Heart left ventricle (tissue), 16 donors: ENCODE results near the gene C19orf67. TPM values are rescaled to one million over a fixed set of nuclear protein-coding genes. Genes with fewer than 3 reads are reported as not detected.

Source experiments
- ATAC-seq, 4 donors: fragments of 200-7000 bp; cut with Tn5 transposase; one replicate each; pipeline ENCODE4 v1.9.1; 2020 to 2022; ENCODE audit warnings: moderate library complexity in 4 of 4, mild to moderate bottlenecking in 3 of 4, moderate number of reproducible peaks in 1 of 4
- DNase-seq, 5 donors: peaks; one replicate each; pipeline ENCODE4 v3.0.0-alpha.2; 2020
- H3K27ac ChIP-seq, 12 donors: fragments of 200-600 bp; sonication (generic) in 4 of 12; one replicate each; pipeline versions ENCODE4 v1.5.0 to v1.8.0; 2016 to 2022; ENCODE audit warnings: mild to moderate bottlenecking in 2 of 12
- H3K27me3 ChIP-seq, 9 donors: fragments of 200-600 bp; sonication (generic) in 2 of 9; one replicate each; pipeline versions ENCODE4 v1.5.1 to v1.8.0; 2016 to 2022; ENCODE audit warnings: mild to moderate bottlenecking in 3 of 9
- H3K36me3 ChIP-seq, 9 donors: fragments of 200-600 bp; sonication (generic) in 2 of 9; one replicate each; pipeline versions ENCODE4 v1.5.0 to v1.8.0; 2018 to 2022; ENCODE audit warnings: mild to moderate bottlenecking in 2 of 9
- H3K4me1 ChIP-seq, 12 donors: fragments of 200-600 bp; sonication (generic) in 4 of 12; one replicate each; pipeline versions ENCODE4 v1.5.0 to v1.8.0; 2016 to 2022; ENCODE audit warnings: mild to moderate bottlenecking in 3 of 12
- H3K4me3 ChIP-seq, 12 donors: fragments of 200-600 bp; sonication (generic) in 4 of 12; one replicate each; pipeline versions ENCODE4 v1.5.0 to v1.8.0; 2017 to 2022; ENCODE audit warnings: mild to moderate bottlenecking in 9 of 12, moderate library complexity in 4 of 12
- H3K9me3 ChIP-seq, 12 donors: fragments of 200-600 bp; sonication (generic) in 4 of 12; one replicate each; pipeline versions ENCODE4 v1.5.0 to v1.8.0; 2016 to 2022; ENCODE audit warnings: mild to moderate bottlenecking in 1 of 12
- CTCF ChIP-seq, 12 donors: fragments of 200-600 bp; sonication (generic) in 4 of 12; IDR thresholded peaks; one replicate each; pipeline versions ENCODE4 v1.5.0 to v1.8.0; 2018 to 2022; ENCODE audit warnings: antibody characterized with exemption in 12 of 12, mild to moderate bottlenecking in 5 of 12
- POLR2A ChIP-seq, 2 donors: fragments of 450-650 bp; IDR thresholded peaks; one replicate each; pipeline ENCODE4 v1.6.1; 2017; ENCODE audit warnings: antibody characterized with exemption in 2 of 2, mild to moderate bottlenecking in 2 of 2, moderate library complexity in 2 of 2
- WGBS, 4 donors: extraction: QIAGEN DNeasy Blood & Tissue Kit in 2 of 4; methylation state at CpG; one replicate each; pipeline versions ENCODE4 v1.1.5 to v1.1.7; 2013 to 2018; 5-methylcytosine and 5-hydroxymethylcytosine counted together
- intact Hi-C, 10 donors: fragments of 100-400 bp; cut with DNase I; formaldehyde crosslinking; loops; one replicate each; pipeline versions ENCODE4 v1.11.1 to v1.14.2; 2022
- long read RNA-seq, 3 donors: library from polyadenylated mRNA; unstranded; transcript quantifications; one replicate each; pipeline ENCODE4 v2.0.0, GENCODE V29; 2020 to 2021
- polyA plus RNA-seq, 2 donors: library from polyadenylated mRNA; stranded (reverse); fragments of 200-250 nt; gene quantifications; one replicate each; pipeline ENCODE4 v1.2.3, GENCODE V29; 2013
- total RNA-seq, 9 donors: library from RNA; depleted of rRNA in 2 of 9; stranded (reverse); fragments of >200 nt in 2 of 9; fragmentation: NEBNext Ultra II Directional in 3 of 9; extraction: Animal tissue kit (Norgen Biotek cat#: 25700) in 3 of 9; gene quantifications; one replicate each; pipeline versions ENCODE4 v1.1.0 to v1.2.4, GENCODE V29; 2016 to 2023
- donor health status: ischemic (EF 13 %, LVEDD 7.1; RV severe dilation, severe dysfunction).
- donor health status: healthy with polysubstance abuse.
- donor health status: DM: no; HTN: yes; CAD: no.
- donor health status: DM: no; HTN: no; CAD: no.
- donor health status: ischemic (EF 25% LVEDD 6.9; RV normal size, moderate dysfunction).
- donor health status: ischemic (EF 25% LVEDD 5.7; RV mildly dilated, moderate dysfunction).
- donor health status: healthy.
- donor health status: DM: yes; HTN: yes; CAD: no.
- donor health status: ischemic (EF 35%, LVEDD 5.7; RV mildly dilated, moderate dysfunction).
- donor health status: nonischemic (EF 11% LVEDD 7.7; RV severe dilation, severe dysfunction).
- donor health status: DM: yes; HTN: yes; CAD: no.
- donor health status: PGD.
- donor health status: ischemic (EF 29% LVEDD 5.4; RV normal size, mild dysfunction).
- donor health status: nonischemic (EF 23%, LVEDD 6.1; RV moderate dilation, normal function).

C19orf67 gene
- total RNA-seq (not detected), polyA plus RNA-seq (not detected)
- long read RNA-seq, donor 1, result 0 reads
- long read RNA-seq, donor 2, result 0 reads
- long read RNA-seq, donor 3, result 0 reads

DNA sequence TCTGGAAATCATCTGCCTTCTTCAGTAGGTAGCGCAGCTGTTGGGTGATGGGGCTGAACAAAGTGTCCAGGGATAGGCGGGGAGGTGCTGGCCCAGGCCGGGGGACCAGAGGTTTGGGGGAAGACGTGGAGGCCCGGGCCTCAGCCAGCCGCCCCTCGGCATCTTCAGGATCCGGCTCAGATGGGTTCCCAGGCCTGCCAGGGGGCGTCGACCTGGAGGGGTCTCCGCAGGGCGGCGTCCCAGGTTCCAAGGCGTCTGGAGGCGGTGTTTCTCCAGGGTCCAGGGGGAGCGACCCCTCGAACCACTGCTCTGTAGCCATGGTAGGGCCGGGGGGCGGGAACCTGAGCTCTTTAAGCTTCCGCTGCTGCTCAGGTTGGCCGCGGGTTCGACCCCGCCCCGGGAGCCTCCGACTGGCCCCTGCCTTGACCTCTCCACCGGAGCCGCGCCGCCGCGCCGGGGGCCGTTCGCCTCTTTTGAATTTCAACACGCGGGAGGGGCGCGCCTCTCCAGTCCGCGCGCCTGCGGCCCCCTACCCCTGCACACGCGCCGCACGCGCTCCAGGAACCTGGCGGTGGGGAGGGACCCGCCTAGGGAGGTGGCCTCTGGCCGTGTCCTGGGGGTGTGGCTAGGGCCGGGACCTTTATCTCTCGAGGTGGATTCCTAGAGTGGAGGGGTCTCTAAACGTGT is at the start of gene C19orf67:
TSS of gene C19orf67 (minus strand) at position 475 of the 687 bp plus-strand sequence. CDS start at position 319, 156 bp downstream.
- WGBS, 4 donors, result 66 to 73% (median 70%) methylated on average over 41 to 54 of the region's 54 CpGs
- intact Hi-C loops, result loop anchor here in 1 of 10 donors (10.0 kb wide), 1 partner anchor 311 kb away; the partner anchor contains the start of gene C19orf53
- DNase-seq (no peak), ATAC-seq (no peak)
- peaks cover 0 to 24% (median 18%) of the 10 kb centered on the region in 9 donors for H3K36me3 ChIP-seq
- H3K4me3 ChIP-seq, result no peak within 1 kb of the TSS
- no peak for TF ChIP-seq POLR2A (IDR thresholded peaks at IDR 0.05)
- TF ChIP-seq CTCF (IDR thresholded peaks at IDR 0.05), result no peak
- H3K27ac ChIP-seq, result no peak within 1 kb of the TSS
- peaks cover 4 to 24% (median 18%) of the 10 kb centered on the region in 12 donors for H3K4me1 ChIP-seq
- H3K27me3 ChIP-seq, result no peaks in the 10 kb centered on the region
- H3K9me3 ChIP-seq, result no peaks in the 10 kb centered on the region

- H3K27me3 ChIP-seq, result no peaks in the 10 kb centered on the region
- no peak for ATAC-seq
- peak overlapping the region in 1 of 12 donors; percentile 83 for H3K4me3 ChIP-seq
- H3K27ac ChIP-seq, result no peak overlapping the region
- H3K4me1 ChIP-seq, result peaks cover 0 to 49% (median 27%) of the 10 kb centered on the region in 12 donors
- no peaks in the 10 kb centered on the region for H3K9me3 ChIP-seq
- intact Hi-C loops, result loop anchor here in 3 of 10 donors (5.0 to 10.0 kb wide), 5 partner anchors 63 to 359 kb away; partner anchors contain the start of genes GIPC1 (in 1 of the 3), MISP3 (in 1 of the 3) and PTGER1 (in 1 of the 3)
- WGBS, 4 donors, result 47 to 58% (median 50%) methylated on average over 6 of the region's 6 CpGs
- TF ChIP-seq CTCF (IDR thresholded peaks at IDR 0.05) (no peak), POLR2A (IDR thresholded peaks at IDR 0.05) (no peak)
- DNase-seq, result no peak
- H3K36me3 ChIP-seq, result no peaks in the 10 kb centered on the region
Observed at GRCh38 chr19:14135355-14135754, 49.8 kb upstream of the C19orf67 start.

- TF ChIP-seq POLR2A (IDR thresholded peaks at IDR 0.05) (no peak), CTCF (IDR thresholded peaks at IDR 0.05) (no peak)
- peak in 4 of 5 donors; percentile 43 to 67 (median 50) for DNase-seq
- 66 to 72% (median 68%) methylated on average over 4 of the region's 4 CpGs for WGBS, 4 donors
- H3K9me3 ChIP-seq, result no peaks in the 10 kb centered on the region
- H3K4me1 ChIP-seq, result peaks cover 0 to 42% (median 14%) of the 10 kb centered on the region in 12 donors
- ATAC-seq, result peak; percentile 84 to 93 (median 92)
- peak overlapping the region in 11 of 12 donors; percentile 57 to 88 (median 72) for H3K27ac ChIP-seq
- no peaks in the 10 kb centered on the region for H3K36me3 ChIP-seq
- peak overlapping the region in 1 of 12 donors; percentile 12 for H3K4me3 ChIP-seq
- H3K27me3 ChIP-seq, result no peaks in the 10 kb centered on the region
- intact Hi-C loops, result no loop called here
Observed at GRCh38 chr19:14127929-14128509, 42.4 kb upstream of the C19orf67 start.

DNA sequence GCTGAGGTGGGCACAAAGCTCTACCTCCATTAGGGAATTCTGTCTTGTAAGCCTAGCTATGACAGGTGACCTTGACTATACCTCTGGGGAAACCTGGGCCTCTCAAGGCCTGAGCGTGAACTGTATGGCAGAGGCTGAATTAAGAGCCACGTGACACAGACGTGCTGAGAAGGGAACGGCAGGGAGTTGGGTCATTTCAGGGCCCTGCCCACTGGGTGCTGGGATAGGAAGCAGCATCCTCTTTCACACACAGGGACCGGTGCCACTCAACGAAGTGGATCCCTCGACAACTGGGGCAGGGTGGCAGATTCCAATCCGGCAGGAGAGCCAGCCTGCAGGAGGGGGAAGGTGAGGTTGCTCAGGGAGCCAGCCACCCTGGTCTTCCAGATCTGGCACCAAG is 41.6 kb upstream of the C19orf67 start:
- peak in 4 of 5 donors; percentile 50 to 68 (median 60) for DNase-seq
- Histone ChIP-seq H3K9me3 (no peaks in the 10 kb centered on the region), H3K36me3 (no peaks in the 10 kb centered on the region), H3K27ac (peak overlapping the region in 11 of 12 donors; percentile 57 to 88 (median 72)), H3K27me3 (no peaks in the 10 kb centered on the region), H3K4me1 (peaks cover 0 to 42% (median 14%) of the 10 kb centered on the region in 12 donors), H3K4me3 (no peak overlapping the region)
- intact Hi-C loops, result no loop called here
- 47 to 69% (median 65%) methylated on average over 8 of the region's 8 CpGs for WGBS, 4 donors
- TF ChIP-seq POLR2A (IDR thresholded peaks at IDR 0.05), result no peak
- no peak for TF ChIP-seq CTCF (IDR thresholded peaks at IDR 0.05)
- peak; percentile 30 to 77 (median 70) for ATAC-seq
